GM12872 (cell line): Measurements from ENCODE around the gene LAMA3.

Source experiments
- TF ChIP-seq, protein P1 (sequence below): IDR thresholded peaks from 3 replicates; pipeline ENCODE4 v1.5.1; 2011; ENCODE audit warnings: low read depth, mild to moderate bottlenecking, low read length, moderate library complexity; ENCODE audit not compliant: insufficient read depth

LAMA3 gene

DNA sequence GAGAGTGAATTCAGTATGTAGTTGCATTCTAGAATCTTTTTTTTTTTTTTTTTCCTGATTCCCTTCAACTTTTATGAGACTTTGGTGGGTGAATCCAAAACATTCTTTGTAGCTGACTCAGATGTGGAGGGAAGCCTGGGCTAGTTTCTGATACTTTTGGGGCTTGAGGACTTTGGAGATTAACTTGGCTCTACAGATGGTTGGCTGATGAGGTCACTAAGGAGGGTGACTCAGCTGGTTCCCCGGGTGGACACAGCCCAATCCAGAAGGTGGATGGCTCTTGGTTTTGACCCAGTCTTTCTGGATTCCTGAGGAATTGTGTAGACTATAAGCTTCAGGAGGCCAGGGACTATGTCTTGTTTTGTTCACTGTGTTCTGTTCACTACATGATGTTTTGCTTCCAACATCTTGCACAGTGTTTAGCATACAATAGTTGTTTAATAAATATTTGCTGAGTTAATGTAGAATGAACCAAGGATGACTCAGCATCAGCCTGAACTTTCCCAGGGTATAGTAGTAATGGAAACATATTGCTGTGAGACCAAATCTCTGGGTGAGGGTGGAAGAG, 30.5 kb downstream of the LAMA3 start:
- TF ChIP-seq, protein P1, sequence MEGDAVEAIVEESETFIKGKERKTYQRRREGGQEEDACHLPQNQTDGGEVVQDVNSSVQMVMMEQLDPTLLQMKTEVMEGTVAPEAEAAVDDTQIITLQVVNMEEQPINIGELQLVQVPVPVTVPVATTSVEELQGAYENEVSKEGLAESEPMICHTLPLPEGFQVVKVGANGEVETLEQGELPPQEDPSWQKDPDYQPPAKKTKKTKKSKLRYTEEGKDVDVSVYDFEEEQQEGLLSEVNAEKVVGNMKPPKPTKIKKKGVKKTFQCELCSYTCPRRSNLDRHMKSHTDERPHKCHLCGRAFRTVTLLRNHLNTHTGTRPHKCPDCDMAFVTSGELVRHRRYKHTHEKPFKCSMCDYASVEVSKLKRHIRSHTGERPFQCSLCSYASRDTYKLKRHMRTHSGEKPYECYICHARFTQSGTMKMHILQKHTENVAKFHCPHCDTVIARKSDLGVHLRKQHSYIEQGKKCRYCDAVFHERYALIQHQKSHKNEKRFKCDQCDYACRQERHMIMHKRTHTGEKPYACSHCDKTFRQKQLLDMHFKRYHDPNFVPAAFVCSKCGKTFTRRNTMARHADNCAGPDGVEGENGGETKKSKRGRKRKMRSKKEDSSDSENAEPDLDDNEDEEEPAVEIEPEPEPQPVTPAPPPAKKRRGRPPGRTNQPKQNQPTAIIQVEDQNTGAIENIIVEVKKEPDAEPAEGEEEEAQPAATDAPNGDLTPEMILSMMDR = no peak

DNA sequence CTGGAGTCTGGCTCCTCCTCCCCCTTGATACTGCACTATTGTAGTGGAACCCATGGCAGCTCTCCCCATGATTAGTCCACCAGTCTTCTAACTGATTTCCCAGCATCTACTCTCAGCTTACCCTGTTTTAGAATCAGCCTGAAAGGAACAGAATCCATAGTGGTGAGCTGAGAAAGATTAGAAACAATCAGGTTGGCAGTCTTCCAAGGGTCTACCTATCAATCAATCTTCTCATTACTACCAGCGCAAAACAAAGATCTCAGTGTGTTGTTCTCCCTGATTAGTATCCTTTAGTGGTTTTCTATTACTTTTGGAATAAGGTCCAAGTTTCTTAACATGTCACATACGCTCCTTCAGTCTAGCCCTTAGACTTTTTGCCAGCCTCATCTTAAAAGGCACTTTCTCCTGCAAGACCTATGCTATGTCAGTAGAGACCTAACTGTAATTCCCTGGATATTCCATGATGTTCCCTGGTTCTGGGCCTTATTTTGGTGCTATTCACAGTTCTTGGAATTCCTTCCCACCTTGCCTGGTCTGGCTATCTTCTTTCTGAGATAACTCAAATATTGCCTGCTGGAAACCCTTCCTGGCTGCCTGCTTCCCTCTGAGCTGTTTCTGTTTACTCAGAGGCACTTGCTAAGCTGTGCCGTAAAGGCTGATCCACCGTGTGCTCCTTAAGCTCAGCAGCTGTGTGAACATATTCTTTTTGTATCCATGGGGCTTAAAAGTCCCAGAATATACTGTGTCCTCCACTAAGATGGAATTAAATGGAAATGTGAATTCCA, 32.6 kb downstream of the LAMA3 start:
- TF ChIP-seq, protein P1 = no peak

DNA sequence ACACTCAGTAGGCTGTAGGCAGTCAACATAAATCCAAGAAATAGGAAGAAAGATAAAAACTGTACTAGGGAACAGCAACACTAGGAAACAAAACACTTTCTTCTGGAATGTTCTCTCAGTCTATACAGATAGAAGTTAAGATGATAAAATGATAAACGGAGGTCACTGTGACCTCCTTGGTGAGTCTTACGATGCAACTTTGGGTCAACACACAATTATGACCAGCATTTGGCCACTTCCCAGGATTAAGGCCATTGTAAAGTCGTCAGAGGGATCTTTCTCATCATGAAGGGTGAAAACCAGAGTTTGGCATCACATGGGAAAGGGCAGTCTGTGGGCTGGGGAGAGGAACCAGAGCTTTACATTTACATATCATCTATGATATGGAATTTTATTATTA, 33.4 kb downstream of the LAMA3 start:
- TF ChIP-seq, protein P1 = no peak

DNA sequence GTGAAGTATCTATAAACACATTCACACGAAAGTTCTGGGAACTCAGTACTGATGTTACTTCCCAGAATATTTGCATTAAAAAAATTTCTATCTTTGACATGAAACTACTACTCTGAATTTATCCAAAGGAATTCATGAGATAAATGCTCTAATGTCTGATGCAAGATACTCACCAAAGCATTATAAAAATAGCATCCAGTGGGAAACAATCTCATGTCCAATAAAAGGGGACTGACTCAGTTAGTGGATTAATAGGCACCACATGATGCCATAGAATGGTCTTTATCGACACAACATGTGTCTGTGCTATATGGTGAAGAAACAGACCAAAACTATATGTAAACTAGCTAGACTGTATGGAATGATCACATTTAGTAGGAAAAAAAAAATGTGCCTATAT, 33.9 kb downstream of the LAMA3 start:
- TF ChIP-seq, protein P1 = no peak

DNA sequence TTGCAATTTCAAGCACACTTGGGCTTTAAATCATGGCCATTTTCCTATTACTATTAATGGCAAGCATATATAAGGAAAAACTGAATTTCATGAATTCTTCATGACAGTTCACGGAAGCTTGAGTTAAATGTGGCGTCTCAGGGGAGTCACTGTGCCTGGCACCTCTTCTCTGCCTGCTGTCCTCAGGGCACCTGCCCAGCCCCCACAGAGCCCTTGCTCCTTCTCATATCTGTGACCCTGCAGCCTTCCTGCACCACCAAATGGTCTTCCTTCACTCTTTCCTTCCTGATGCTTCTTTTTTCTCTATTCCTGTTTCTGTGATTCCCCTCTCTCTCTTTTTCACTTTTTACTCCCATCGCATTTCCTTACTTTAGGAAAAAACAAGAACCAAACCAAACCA, 35.4 kb downstream of the LAMA3 start:
- TF ChIP-seq, protein P1 = no peak

DNA sequence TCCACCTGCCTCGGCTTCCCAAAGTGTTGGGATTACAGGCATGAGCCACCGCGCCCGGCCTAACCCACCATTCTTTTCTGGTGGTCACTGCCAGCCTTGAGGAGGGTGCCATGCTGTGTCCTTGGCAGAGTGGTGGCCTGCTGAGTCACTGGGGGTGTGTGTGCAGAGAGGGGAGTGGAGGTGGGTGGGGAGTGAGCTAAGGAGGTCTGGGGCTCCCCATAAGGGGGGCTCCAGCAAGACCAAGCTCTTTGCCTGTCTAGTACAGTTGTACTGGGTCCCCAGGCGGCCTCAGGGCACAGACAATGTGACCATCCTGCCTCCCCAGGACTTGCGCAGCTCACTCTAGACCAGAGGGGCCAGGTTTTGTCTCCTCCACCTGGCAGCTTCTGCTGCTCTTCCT, 36.1 kb downstream of the LAMA3 start:
- TF ChIP-seq, protein P1 = no peak

DNA sequence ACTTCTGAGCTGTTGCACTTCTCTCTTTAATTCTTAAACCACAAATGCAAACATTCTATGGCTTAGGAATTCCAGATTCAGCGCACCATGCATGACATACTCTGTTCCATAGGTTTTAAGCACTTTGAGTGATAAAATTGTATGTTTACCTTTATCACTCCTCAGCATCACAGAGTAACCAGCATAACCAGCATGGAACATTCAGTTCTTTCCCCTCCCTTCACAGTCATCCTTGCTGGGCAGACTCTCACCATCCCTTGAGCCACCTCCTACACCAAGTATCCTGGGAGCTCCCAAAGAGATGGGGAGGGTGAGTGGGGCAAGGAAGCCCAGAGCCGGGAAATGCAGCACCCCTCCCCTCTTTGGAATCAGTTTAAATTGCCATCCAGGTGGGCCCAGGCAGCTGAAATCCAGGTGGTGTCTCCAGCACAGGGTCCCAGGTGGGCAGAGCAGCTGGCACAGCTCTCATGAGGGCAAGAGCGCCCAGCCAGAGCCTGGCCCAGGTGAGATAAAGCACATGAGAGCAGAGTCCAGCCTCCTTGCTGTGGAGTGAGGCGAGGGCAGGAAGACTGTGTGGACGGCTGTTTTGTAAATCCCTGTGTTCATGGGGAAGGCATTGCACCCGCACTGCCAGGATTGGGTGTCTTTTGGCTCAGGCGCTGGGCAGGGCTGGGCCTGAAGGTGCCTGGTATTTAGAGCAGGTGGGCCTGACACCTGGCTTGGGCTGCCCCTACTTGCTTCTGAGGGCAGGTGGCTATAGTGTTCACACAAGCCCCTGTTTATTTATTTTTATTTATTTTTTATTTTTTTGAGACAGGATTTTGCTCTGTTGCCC, 36.8 kb downstream of the LAMA3 start:
- TF ChIP-seq, protein P1 = no peak
